MM.1S (cell line): ENCODE results near the gene HPCAL1.

Experiments
- DNase-seq: peaks from one replicate; pipeline ENCODE4 v3.0.0-alpha.2; 2015
- H2AFZ ChIP-seq: fragments of 300-600 bp; sonication (generic); 2 replicates; pipeline ENCODE4 v1.6.0; 2016; ENCODE audit warnings: antibody characterized with exemption, low read length
- H3F3A ChIP-seq: fragments of 300-600 bp; sonication (generic); 2 replicates; pipeline ENCODE4 v1.6.1; 2016; ENCODE audit warnings: mild to moderate bottlenecking, antibody characterized with exemption, low read length, moderate library complexity, mixed read lengths; ENCODE audit not compliant: insufficient read depth
- H3K27ac ChIP-seq: fragments of 300-600 bp; sonication (generic); 2 replicates; pipeline ENCODE4 v1.5.1; 2016; ENCODE audit warnings: mild to moderate bottlenecking, low read length
- H3K27me3 ChIP-seq: fragments of 300-600 bp; sonication (generic); replicated peaks from 2 replicates; pipeline ENCODE4 v1.6.0; 2016; ENCODE audit warnings: low read length; ENCODE audit not compliant: insufficient read depth
- H3K36me3 ChIP-seq: fragments of 300-600 bp; sonication (generic); replicated peaks from 2 replicates; pipeline ENCODE4 v1.6.1; 2016; ENCODE audit warnings: mild to moderate bottlenecking, low read length, mixed read lengths; ENCODE audit not compliant: insufficient read depth
- H3K4me1 ChIP-seq: fragments of 300-600 bp; sonication (generic); 2 replicates; pipeline ENCODE4 v1.6.1; 2016; ENCODE audit warnings: low read length, mixed read lengths
- H3K4me2 ChIP-seq: fragments of 300-600 bp; sonication (generic); 2 replicates; pipeline ENCODE4 v1.6.0; 2016; ENCODE audit warnings: low read depth, low read length
- H3K4me3 ChIP-seq: fragments of 300-600 bp; sonication (generic); 2 replicates; pipeline ENCODE4 v1.5.1; 2016; ENCODE audit warnings: low read length, mixed read lengths
- H3K79me2 ChIP-seq: fragments of 300-600 bp; sonication (generic); 2 replicates; pipeline ENCODE4 v1.6.1; 2016; ENCODE audit warnings: mixed run types, low read length, mixed read lengths
- H3K9ac ChIP-seq: fragments of 300-600 bp; sonication (generic); 2 replicates; pipeline ENCODE4 v1.6.1; 2016; ENCODE audit warnings: low read length, mixed read lengths
- H3K9me2 ChIP-seq: fragments of 300-600 bp; sonication (generic); replicated peaks from 2 replicates; pipeline ENCODE4 v1.6.1; 2016; ENCODE audit warnings: mild to moderate bottlenecking, low read length, mixed read lengths; ENCODE audit not compliant: insufficient read depth
- H3K9me3 ChIP-seq: fragments of 300-600 bp; sonication (generic); replicated peaks from 2 replicates; pipeline ENCODE4 v1.6.1; 2016; ENCODE audit warnings: mild to moderate bottlenecking, low read length, mixed read lengths; ENCODE audit not compliant: insufficient read depth
- H4K20me1 ChIP-seq: fragments of 300-600 bp; sonication (generic); 2 replicates; pipeline ENCODE4 v1.6.1; 2016; ENCODE audit warnings: mild to moderate bottlenecking, low read length, moderate library complexity, mixed read lengths; ENCODE audit not compliant: insufficient read depth
- CTCF ChIP-seq: fragments of 300-600 bp; sonication (generic); IDR thresholded peaks from 2 replicates; pipeline ENCODE4 v1.5.1; 2016; ENCODE audit warnings: antibody characterized with exemption, low read length, mixed read lengths
- EZH2 ChIP-seq: fragments of 300-600 bp; sonication (generic); optimal IDR thresholded peaks from 2 replicates; pipeline ENCODE3; 2017; ENCODE audit warnings: low read depth, mild to moderate bottlenecking, antibody characterized with exemption, low read length, mixed read lengths
- EZH2phosphoT487 ChIP-seq: fragments of 300-600 bp; sonication (generic); IDR thresholded peaks from 2 replicates; pipeline ENCODE4 v1.6.1; 2018; ENCODE audit warnings: antibody characterized with exemption, low read length

The HPCAL1 gene

GRCh38 chr2:10424051-10424450 is 121.3 kb downstream of the HPCAL1 start:
- Histone ChIP-seq H3K9me3 (no peaks in the 10 kb centered on the region), H3K27me3 (no peaks in the 10 kb centered on the region), H3K4me1 (no peaks in the 10 kb centered on the region), H4K20me1 (no peaks in the 10 kb centered on the region), H3K9me2 (no peaks in the 10 kb centered on the region), H3K36me3 (0 out of 2 replicates have a peak, but pooled peaks cover 2% of the 10 kb centered on the region), H3K27ac (no peak overlapping the region), H3K79me2 (no peaks in the 10 kb centered on the region), H3K9ac (no peak overlapping the region), H3F3A (no peaks in the 10 kb centered on the region), H3K4me2 (no peak overlapping the region), H3K4me3 (no peak overlapping the region), H2AFZ (no peak overlapping the region)
- TF ChIP-seq EZH2phosphoT487, result no peak
- TF ChIP-seq EZH2, result no peak
- TF ChIP-seq CTCF, result no peak
- DNase-seq, result no peak

GRCh38 chr2:10424916-10425505 is 122.3 kb downstream of the HPCAL1 start:
- Histone ChIP-seq H3K4me3 (no peak overlapping the region), H3K4me2 (no peak overlapping the region), H3F3A (no peaks in the 10 kb centered on the region), H3K4me1 (no peaks in the 10 kb centered on the region), H4K20me1 (no peaks in the 10 kb centered on the region), H3K36me3 (0 out of 2 replicates have a peak, but pooled peaks cover 2% of the 10 kb centered on the region), H2AFZ (no peak overlapping the region), H3K9me2 (no peaks in the 10 kb centered on the region), H3K9me3 (no peaks in the 10 kb centered on the region), H3K79me2 (no peaks in the 10 kb centered on the region), H3K27me3 (no peaks in the 10 kb centered on the region), H3K9ac (no peak overlapping the region), H3K27ac (no peak overlapping the region)
- no peak for DNase-seq
- TF ChIP-seq EZH2 (no peak), EZH2phosphoT487 (no peak), CTCF (no peak)

- no peak overlapping the region for H3K9ac ChIP-seq
- H3K79me2 ChIP-seq, result no peaks in the 10 kb centered on the region
- no peaks in the 10 kb centered on the region for H3K27me3 ChIP-seq
- H3K9me3 ChIP-seq, result no peaks in the 10 kb centered on the region
- H3K4me1 ChIP-seq, result no peaks in the 10 kb centered on the region
- no peak overlapping the region for H3K4me2 ChIP-seq
- no peak for DNase-seq
- no peaks in the 10 kb centered on the region for H3F3A ChIP-seq
- H3K27ac ChIP-seq, result no peak overlapping the region
- TF ChIP-seq EZH2 (no peak), EZH2phosphoT487 (no peak), CTCF (no peak)
- H3K36me3 ChIP-seq, result 0 out of 2 replicates have a peak, but pooled peaks cover 2% of the 10 kb centered on the region
- H3K4me3 ChIP-seq, result no peak overlapping the region
- no peaks in the 10 kb centered on the region for H4K20me1 ChIP-seq
- H3K9me2 ChIP-seq, result no peaks in the 10 kb centered on the region
- no peak overlapping the region for H2AFZ ChIP-seq
Measured at GRCh38 chr2:10425699-10426098, 123.0 kb downstream of the HPCAL1 start.
